Superior temporal gyrus (tissue), 1 donor: ENCODE measurements around the gene ETFB.

Source experiments
- DNase-seq: peaks from one replicate; pipeline ENCODE4 v3.0.0-alpha.2; 2016; ENCODE audit errors: extremely low spot score

ETFB gene

GRCh38 chr19:51351266-51351990, 14.8 kb downstream of the ETFB start:
- DNase-seq: no peak

DNA sequence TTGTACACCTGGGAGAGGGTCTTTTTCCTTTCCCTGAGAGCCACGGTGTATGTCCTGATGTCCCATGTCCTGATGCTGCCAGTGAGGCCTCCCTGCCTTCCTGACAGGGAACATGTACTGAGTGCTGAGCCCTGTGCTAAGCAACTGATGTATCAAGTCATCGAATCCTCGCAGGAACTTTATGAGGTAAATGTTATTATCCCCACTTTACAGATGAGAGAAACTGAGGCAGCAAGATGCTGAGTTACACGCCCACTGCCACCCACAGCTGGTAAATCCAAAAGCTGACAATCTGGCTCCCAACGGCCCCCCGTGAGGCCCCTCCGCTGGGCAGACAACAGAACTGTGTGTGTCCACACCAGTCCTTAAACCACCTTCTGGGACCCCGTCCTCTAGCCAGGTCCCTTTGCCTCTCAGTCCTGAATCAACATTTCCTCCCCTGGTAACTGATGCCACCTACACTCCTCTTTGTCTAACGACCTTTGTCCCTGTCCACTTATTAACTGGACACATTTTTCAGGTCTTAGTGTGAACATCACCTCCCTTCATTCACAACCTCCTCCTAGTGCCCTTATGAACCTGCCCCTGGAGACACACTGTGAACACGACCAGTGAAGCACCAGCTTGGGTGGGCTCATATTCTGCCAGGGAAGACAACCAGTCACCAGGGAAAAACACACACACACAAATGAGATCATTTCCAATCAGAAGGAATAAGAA, 18.8 kb downstream of the ETFB start:
- DNase-seq: no peak

DNA sequence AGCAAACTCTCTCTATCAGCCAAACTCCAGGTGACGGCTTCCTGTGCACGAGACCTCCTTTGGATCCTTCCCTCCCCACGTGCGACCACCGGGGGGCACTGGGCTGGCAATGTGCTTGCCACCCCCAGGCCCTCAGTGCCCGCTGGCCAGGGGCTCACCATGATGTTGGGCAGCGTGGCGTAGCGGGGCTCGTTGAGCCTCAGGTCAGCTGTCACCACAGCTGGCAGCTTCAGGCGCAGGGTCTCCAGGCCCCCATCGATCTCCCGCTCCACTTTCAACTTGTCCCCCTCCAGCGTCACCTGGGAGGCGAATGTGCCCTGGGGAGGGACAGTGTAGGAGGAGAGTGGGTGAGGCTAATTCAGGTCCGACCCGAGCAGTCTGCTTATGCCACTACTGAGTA, 19.4 kb downstream of the ETFB start:
- no peak for DNase-seq

GRCh38 chr19:51345076-51345620, 21.0 kb downstream of the ETFB start:
- DNase-seq: no peak

- DNase-seq: no peak
Observed at GRCh38 chr19:51342631-51343569, 23.3 kb downstream of the ETFB start.

- DNase-seq: no peak
Observed at GRCh38 chr19:51341976-51342580, 24.1 kb downstream of the ETFB start, which contains the start of gene VSIG10L. Gene VSIG10L (minus strand): TSS chr19:51342139. CDS start chr19:51342124, 15 bp downstream.

DNA sequence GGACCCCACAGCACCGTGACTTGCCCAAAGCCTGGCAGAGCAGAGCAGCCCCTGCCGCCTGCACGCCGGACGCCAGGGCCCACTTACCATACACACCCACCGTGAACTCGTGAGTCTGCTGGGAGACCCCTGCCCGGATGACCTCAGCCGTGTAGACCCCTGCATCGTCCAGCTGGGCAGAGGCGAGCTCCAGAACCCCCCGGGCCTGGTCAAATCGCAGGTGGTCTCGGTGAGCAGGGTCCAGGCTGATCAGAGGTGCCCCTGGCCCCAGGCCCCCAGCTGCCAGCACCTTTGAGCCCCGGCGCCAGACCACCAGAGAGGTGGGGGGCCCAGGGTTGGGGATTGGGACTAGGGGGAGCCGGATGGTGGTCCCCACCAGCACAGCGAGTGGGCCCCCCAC, 25.1 kb downstream of the ETFB start:
- no peak for DNase-seq

GRCh38 chr19:51339687-51340656, 26.2 kb downstream of the ETFB start:
- peak; percentile 71 for DNase-seq

- DNase-seq: no peak
Observed at GRCh38 chr19:51339313-51339686, 26.9 kb downstream of the ETFB start.

GRCh38 chr19:51338563-51339312, 27.4 kb downstream of the ETFB start:
- DNase-seq: peak; percentile 66

- no peak for DNase-seq
Observed at GRCh38 chr19:51337861-51338562, 28.2 kb downstream of the ETFB start.

DNA sequence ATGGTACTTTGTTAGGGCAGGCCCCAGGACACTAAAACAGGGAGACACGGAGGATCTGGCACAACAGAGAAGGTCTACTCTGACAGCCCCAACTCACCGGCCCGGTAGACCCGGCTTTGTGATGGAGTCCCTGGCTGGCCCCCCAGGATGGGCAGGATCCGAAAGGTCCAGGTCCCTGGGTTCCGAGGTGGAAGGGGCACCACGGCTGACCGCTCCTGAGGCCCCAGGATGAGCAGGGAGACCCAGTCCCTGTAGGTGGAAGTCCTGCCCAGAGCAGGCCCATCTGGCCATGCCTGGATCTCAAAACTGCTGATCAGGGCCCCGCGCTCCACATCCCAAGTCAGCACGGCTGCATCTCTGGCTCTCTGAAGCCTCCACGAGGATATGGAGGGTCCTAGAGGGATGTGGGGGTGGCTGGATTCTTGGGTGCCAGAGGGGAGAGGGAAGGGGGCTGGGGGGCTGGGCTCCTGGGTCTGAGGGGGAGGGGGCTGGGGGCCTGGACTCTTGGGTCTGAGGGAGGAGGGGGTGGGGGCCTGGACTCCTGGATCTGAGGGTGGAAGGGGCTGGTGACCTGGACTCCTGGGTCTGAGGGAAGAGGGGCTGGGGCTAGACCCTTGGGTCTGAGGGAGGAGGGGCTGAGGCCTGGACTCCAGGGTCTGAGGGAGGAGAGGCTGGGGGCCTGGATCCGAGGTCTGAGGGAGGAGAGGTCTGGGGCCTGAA, 28.9 kb downstream of the ETFB start:
- no peak for DNase-seq

GRCh38 chr19:51333836-51334460, 32.2 kb downstream of the ETFB start:
- DNase-seq: no peak

GRCh38 chr19:51331716-51332115, 34.5 kb downstream of the ETFB start:
- DNase-seq: no peak

GRCh38 chr19:51331193-51331592, 35.0 kb downstream of the ETFB start:
- no peak for DNase-seq

GRCh38 chr19:51330366-51330765, 35.8 kb downstream of the ETFB start:
- DNase-seq: no peak

DNA sequence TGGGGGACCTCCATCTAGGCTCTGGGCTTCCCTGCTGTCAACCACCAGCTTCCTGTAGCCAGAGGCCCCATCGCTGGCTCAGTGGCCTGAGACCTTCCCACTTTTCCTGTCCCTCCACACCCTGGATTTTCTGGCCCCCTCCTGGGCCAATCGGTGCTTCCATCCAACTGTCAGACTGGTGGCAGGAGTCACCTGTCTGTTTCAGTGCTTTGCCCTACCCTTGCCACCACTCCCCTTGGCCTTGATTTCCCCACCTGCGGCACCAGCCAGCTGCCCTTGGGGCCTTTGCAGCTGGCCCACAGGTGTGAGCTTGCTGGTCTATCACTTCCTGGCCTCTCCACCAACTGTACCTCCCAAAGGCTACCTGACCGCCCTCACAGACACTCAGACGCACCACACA, 36.8 kb downstream of the ETFB start:
- no peak for DNase-seq
